MCF 10A (cell line): Measurements from ENCODE around the gene CA10. TPM values are rescaled to one million over a fixed set of nuclear protein-coding genes. Genes with fewer than 3 reads are reported as not detected.

Source experiments
- BruUV-seq: library from RNA; stranded (reverse); fragments of 400-500 nt; replicated peaks from 2 replicates; lab custom pipeline; 2021; lab: Mats Ljungman, UMichigan
- CTCF ChIA-PET: fragments of 300-600 bp; sonication (Branson Sonifier 250); formaldehyde crosslinking; extraction: SDS; loops from one replicate; lab custom pipeline; 2021; ENCODE audit warnings: antibody characterized with exemption, inconsistent platforms; lab: Yijun Ruan, JAX
- POLR2A ChIA-PET: fragments of 300-600, 350-650 bp; sonication (Branson Sonifier 250); formaldehyde crosslinking; extraction: SDS; loops from one replicate; lab custom pipeline; 2020; ENCODE audit warnings: antibody characterized with exemption, inconsistent platforms; lab: Yijun Ruan, JAX
- DNase-seq: peaks from one replicate; pipeline ENCODE4 v3.0.0-alpha.2; 2018; ENCODE audit not compliant: unreplicated experiment
- H3K27ac Mint-ChIP-seq: one replicate; pipeline ENCODE4 v1.8.0; 2022; ENCODE audit warnings: mild to moderate bottlenecking, low read depth, mixed read lengths; ENCODE audit not compliant: unreplicated experiment
- H3K27me3 Mint-ChIP-seq: one replicate; pipeline ENCODE4 v1.8.0; 2022; ENCODE audit warnings: mixed read lengths; ENCODE audit not compliant: insufficient read depth, unreplicated experiment
- H3K36me3 Mint-ChIP-seq: one replicate; pipeline ENCODE4 v1.8.0; 2022; ENCODE audit warnings: mild to moderate bottlenecking, moderate library complexity, mixed read lengths; ENCODE audit not compliant: insufficient read depth, unreplicated experiment
- H3K4me1 Mint-ChIP-seq: one replicate; pipeline ENCODE4 v1.8.0; 2022; ENCODE audit warnings: mixed read lengths; ENCODE audit not compliant: insufficient read depth, unreplicated experiment
- H3K4me3 Mint-ChIP-seq: one replicate; pipeline ENCODE4 v1.8.0; 2022; ENCODE audit warnings: mild to moderate bottlenecking, moderate library complexity, mixed read lengths; ENCODE audit not compliant: unreplicated experiment
- H3K9me3 Mint-ChIP-seq: one replicate; pipeline ENCODE4 v1.8.0; 2022; ENCODE audit warnings: mixed read lengths; ENCODE audit not compliant: unreplicated experiment
- CTCF ChIP-seq: fragments of 200-600 bp; IDR thresholded peaks from one replicate; pipeline ENCODE4 v1.8.0; 2022; ENCODE audit warnings: antibody characterized with exemption, mild to moderate bottlenecking; ENCODE audit not compliant: unreplicated experiment
- intact Hi-C: fragments of 100-400 bp; cut with micrococcal nuclease; formaldehyde crosslinking; loops from 2 replicates; pipeline ENCODE4 v1.14.1; 2022
- total RNA-seq: library from RNA; stranded (reverse); gene quantifications from 2 replicates; pipeline ENCODE4 v1.2.3, GENCODE V29; 2022

CA10 gene
- total RNA-seq, 1 experiment from 2014 or later: not detected

GRCh38 chr17:52096056-52096455 is 62.5 kb downstream of the CA10 start:
- no peak overlapping the region for H3K27ac Mint-ChIP-seq
- H3K9me3 Mint-ChIP-seq: no peaks in the 10 kb centered on the region
- no peak overlapping the region for H3K4me3 Mint-ChIP-seq
- peaks cover 44% of the 10 kb centered on the region for H3K27me3 Mint-ChIP-seq
- CTCF ChIA-PET: interaction anchor here (2.3 kb wide), 1 partner anchor 10 kb away, joined by 9 read pairs; no protein-coding TSS in a partner anchor
- intact Hi-C loops: no loop called here
- POLR2A ChIA-PET: no interaction called here
- no peak for DNase-seq
- H3K36me3 Mint-ChIP-seq: no peaks in the 10 kb centered on the region
- no peak for TF ChIP-seq CTCF
- no TSS peak for BruUV-seq
- H3K4me1 Mint-ChIP-seq: no peaks in the 10 kb centered on the region

GRCh38 chr17:52084176-52084575 is 74.3 kb downstream of the CA10 start:
- Mint-ChIP-seq H3K27me3 (peaks cover 15% of the 10 kb centered on the region), H3K4me1 (no peaks in the 10 kb centered on the region), H3K4me3 (no peak overlapping the region), H3K27ac (no peak overlapping the region), H3K36me3 (no peaks in the 10 kb centered on the region), H3K9me3 (no peaks in the 10 kb centered on the region)
- BruUV-seq: no TSS peak
- CTCF ChIA-PET: interaction anchor here (0.7 to 1.9 kb wide), 2 partner anchors 22 to 391 kb away, joined by 3 to 7 read pairs; no protein-coding TSS in a partner anchor
- no peak for DNase-seq
- TF ChIP-seq CTCF: no peak
- intact Hi-C loops: no loop called here
- POLR2A ChIA-PET: no interaction called here

- CTCF ChIA-PET: no interaction called here
Observed at GRCh38 chr17:52079496-52079895, 79.0 kb downstream of the CA10 start.

GRCh38 chr17:52071712-52072111 is 86.8 kb downstream of the CA10 start:
- no peaks in the 10 kb centered on the region for H3K4me1 Mint-ChIP-seq
- H3K27ac Mint-ChIP-seq: no peak overlapping the region
- intact Hi-C loops: no loop called here
- H3K4me3 Mint-ChIP-seq: no peak overlapping the region
- H3K9me3 Mint-ChIP-seq: no peaks in the 10 kb centered on the region
- BruUV-seq: no TSS peak
- peaks cover 41% of the 10 kb centered on the region for H3K27me3 Mint-ChIP-seq
- ChIA-PET CTCF (no interaction called here), POLR2A (no interaction called here)
- H3K36me3 Mint-ChIP-seq: no peaks in the 10 kb centered on the region
- no peak for DNase-seq
- TF ChIP-seq CTCF: no peak

More at GRCh38 chr17:52079496-52079895, 79.0 kb downstream of the CA10 start:
- TF ChIP-seq CTCF: no peak
- DNase-seq: no peak
- no peak overlapping the region for H3K27ac Mint-ChIP-seq
- H3K4me3 Mint-ChIP-seq: no peak overlapping the region
- POLR2A ChIA-PET: no interaction called here
- no TSS peak for BruUV-seq
- no peaks in the 10 kb centered on the region for H3K9me3 Mint-ChIP-seq
- H3K4me1 Mint-ChIP-seq: no peaks in the 10 kb centered on the region
- peaks cover 13% of the 10 kb centered on the region for H3K27me3 Mint-ChIP-seq
- H3K36me3 Mint-ChIP-seq: no peaks in the 10 kb centered on the region
- intact Hi-C loops: no loop called here
